IMR-90 (cell line): ENCODE measurements around the gene TUBA8. TPM values are rescaled to one million over a fixed set of nuclear protein-coding genes. Genes with fewer than 3 reads are reported as not detected.

ENCODE experiments used
- ATAC-seq: fragments of 200-7000 bp; cut with Tn5 transposase; 2 replicates; pipeline ENCODE4 v1.9.1; 2020; ENCODE audit warnings: low read depth, mild to moderate bottlenecking, moderate library complexity
- BruUV-seq: library from RNA; stranded (reverse); fragments of 400-500 nt; replicated peaks from 2 replicates; lab custom pipeline; 2021; lab: Mats Ljungman, UMichigan
- CTCF ChIA-PET: fragments of 300-600 bp; formaldehyde crosslinking; extraction: SDS; loops from one replicate; lab custom pipeline; 2021; ENCODE audit warnings: antibody characterized with exemption; lab: Yijun Ruan, JAX
- POLR2A ChIA-PET: fragments of 300-600 bp; sonication (Branson Sonifier 250); formaldehyde crosslinking; loops from one replicate; lab custom pipeline; 2022; ENCODE audit warnings: antibody characterized with exemption; ENCODE audit not compliant: unreplicated experiment; lab: Charles Lee
- DNase-seq: peaks from one replicate; pipeline ENCODE4 v3.0.0; 2013
- H2AFZ ChIP-seq: replicated peaks from 2 replicates; pipeline ENCODE3; 2013; ENCODE audit warnings: low read length, mild to moderate bottlenecking; ENCODE audit not compliant: poor library complexity
- H2AK5ac ChIP-seq: 2 replicates; pipeline ENCODE4 v1.6.1; 2013; ENCODE audit warnings: low read depth, low read length, inconsistent platforms
- H2AK9ac ChIP-seq: replicated peaks from 2 replicates; pipeline ENCODE3; 2013; ENCODE audit warnings: mild to moderate bottlenecking, low read depth, low read length, moderate library complexity; ENCODE audit not compliant: poor library complexity
- H2BK120ac ChIP-seq: 2 replicates; pipeline ENCODE4 v1.6.1; 2013; ENCODE audit warnings: low read depth, low read length, inconsistent platforms
- H2BK15ac ChIP-seq: 3 replicates; pipeline ENCODE4 v1.6.1; 2013; ENCODE audit warnings: low read depth, low read length, inconsistent platforms
- H2BK20ac ChIP-seq: 2 replicates; pipeline ENCODE4 v1.6.1; 2013; ENCODE audit warnings: low read depth, mild to moderate bottlenecking, inconsistent platforms, low read length, moderate library complexity
- H2BK5ac ChIP-seq: 2 replicates; pipeline ENCODE4 v1.6.1; 2013; ENCODE audit warnings: mild to moderate bottlenecking, low read depth, low read length, inconsistent platforms; ENCODE audit not compliant: poor library complexity, severe bottlenecking
- H3K14ac ChIP-seq: replicated peaks from 2 replicates; pipeline ENCODE4 v1.6.1; 2013; ENCODE audit warnings: low read depth, low read length, inconsistent platforms
- H3K18ac ChIP-seq: 2 replicates; pipeline ENCODE4 v1.6.1; 2013; ENCODE audit warnings: low read depth, low read length, control low read depth
- H3K23ac ChIP-seq: 2 replicates; pipeline ENCODE4 v1.6.1; 2013; ENCODE audit warnings: low read depth, low read length, inconsistent platforms
- H3K27ac ChIP-seq: 2 replicates; pipeline ENCODE4 v1.5.1; 2013; ENCODE audit warnings: mild to moderate bottlenecking, control low read depth, low read length; ENCODE audit not compliant: insufficient read depth
- H3K27me3 ChIP-seq: 2 replicates; pipeline ENCODE4 v1.6.1; 2013; ENCODE audit warnings: low read length; ENCODE audit not compliant: control insufficient read depth, insufficient read depth
- H3K36me3 ChIP-seq: 2 replicates; pipeline ENCODE4 v1.6.1; 2013; ENCODE audit warnings: low read length, mixed read lengths; ENCODE audit not compliant: control insufficient read depth, insufficient read depth
- H3K4ac ChIP-seq: 2 replicates; pipeline ENCODE4 v1.6.1; 2013; ENCODE audit warnings: low read depth, low read length, inconsistent platforms
- H3K4me1 ChIP-seq: 2 replicates; pipeline ENCODE4 v1.6.1; 2013; ENCODE audit warnings: low read length, mixed read lengths; ENCODE audit not compliant: control insufficient read depth, insufficient read depth
- H3K4me2 ChIP-seq: 2 replicates; pipeline ENCODE4 v1.6.1; 2013; ENCODE audit warnings: low read depth, mild to moderate bottlenecking, control low read depth, low read length, moderate library complexity
- H3K4me3 ChIP-seq: 2 replicates; pipeline ENCODE4 v1.5.1; 2013; ENCODE audit warnings: low read depth, mild to moderate bottlenecking, control low read depth, low read length, moderate library complexity; ENCODE audit not compliant: insufficient read depth
- H3K56ac ChIP-seq: 2 replicates; pipeline ENCODE4 v1.6.1; 2013; ENCODE audit warnings: low read length, inconsistent platforms; ENCODE audit not compliant: insufficient read depth; ENCODE audit errors: extremely low read depth
- H3K79me1 ChIP-seq, 2 experiments: 2 replicates each; pipeline ENCODE4 v1.6.1; 2013; ENCODE audit warnings: low read length in 2 of 2, inconsistent platforms in 1 of 2, low read depth in 1 of 2
- H3K9ac ChIP-seq: 2 replicates; pipeline ENCODE4 v1.6.1; 2013; ENCODE audit warnings: low read depth, low read length, control low read depth
- H3K9me1 ChIP-seq: 2 replicates; pipeline ENCODE4 v1.6.1; 2013; ENCODE audit warnings: low read length, inconsistent platforms; ENCODE audit not compliant: insufficient read depth
- H3K9me3 ChIP-seq: 2 replicates; pipeline ENCODE4 v1.6.1; 2013; ENCODE audit warnings: low read length; ENCODE audit not compliant: control insufficient read depth, insufficient read depth
- H4K20me1 ChIP-seq: 2 replicates; pipeline ENCODE4 v1.6.1; 2013; ENCODE audit warnings: low read length, inconsistent platforms; ENCODE audit not compliant: insufficient read depth
- H4K5ac ChIP-seq: 2 replicates; pipeline ENCODE4 v1.6.1; 2013; ENCODE audit warnings: mild to moderate bottlenecking, low read depth, low read length, control low read depth
- H4K8ac ChIP-seq, 2 experiments: 2 replicates each; pipeline ENCODE4 v1.6.1; 2013; ENCODE audit warnings: low read depth in 2 of 2, low read length in 2 of 2, control low read depth in 1 of 2, inconsistent platforms in 1 of 2
- H4K91ac ChIP-seq: 2 replicates; pipeline ENCODE4 v1.6.1; 2013; ENCODE audit warnings: low read depth, low read length, inconsistent platforms; ENCODE audit not compliant: insufficient read depth
- BHLHE40 ChIP-seq: fragments of 150-350 bp; IDR thresholded peaks from 2 replicates; pipeline ENCODE4 v1.6.1; 2016; ENCODE audit warnings: mild to moderate bottlenecking, low read depth, low read length
- POLR2A ChIP-seq: IDR thresholded peaks from 2 replicates; pipeline ENCODE4 v1.6.1; 2012; ENCODE audit warnings: mild to moderate bottlenecking, low read depth, low read length
- RAD21 ChIP-seq: IDR thresholded peaks from 2 replicates; pipeline ENCODE4 v1.6.1; 2012; ENCODE audit warnings: low read length, improper control_type of control experiment
- SMC3 ChIP-seq: fragments of 150-350 bp; IDR thresholded peaks from 2 replicates; pipeline ENCODE4 v1.6.1; 2016; ENCODE audit warnings: low read depth, mild to moderate bottlenecking, antibody characterized with exemption, low read length, moderate library complexity
- WGBS, 2 experiments: methylation state at CpG; one replicate each; pipeline versions ENCODE4 v1.1.5 to v1.1.7; 2013; ENCODE audit warnings: missing lambda C conversion rate in 2 of 2; ENCODE audit not compliant: insufficient read length in 1 of 2; ENCODE audit errors: extremely low coverage in 2 of 2; 5-methylcytosine and 5-hydroxymethylcytosine counted together
- dilution Hi-C: fragments of 300-500 bp; cut with HindIII; formaldehyde crosslinking; loops from one replicate; pipeline ENCODE4 v1.14.3; 2018; ENCODE audit warnings: low sequenced_read_pairs; ENCODE audit not compliant: unreplicated experiment
- in situ Hi-C: fragments of 300-500 bp; cut with MboI; formaldehyde crosslinking; loops from 3 replicates; pipeline ENCODE4 v1.14.3; 2019; ENCODE audit warnings: low sequenced_read_pairs, inconsistent platforms, mixed read lengths
- intact Hi-C: fragments of 100-400 bp; cut with micrococcal nuclease; formaldehyde crosslinking; loops from 2 replicates; pipeline ENCODE4 v1.10.0; 2022
- polyA plus RNA-seq, 3 experiments: library from polyadenylated mRNA; depleted of rRNA; stranded (reverse); fragments of >200 nt; gene quantifications; 2 replicates each; pipeline ENCODE4 v1.2.3, GENCODE V29; 2012; ENCODE audit warnings: low replicate concordance in 1 of 3
- total RNA-seq: library from RNA; depleted of rRNA; stranded (reverse); fragments of >200 nt; gene quantifications from 2 replicates; pipeline ENCODE4 v1.2.3, GENCODE V29; 2012
- TF ChIP-seq, protein P1 (sequence below): fragments of 150-350 bp; IDR thresholded peaks from 2 replicates; pipeline ENCODE4 v1.6.1; 2017; ENCODE audit warnings: mild to moderate bottlenecking, antibody characterized with exemption, low read length, low read depth
- TF ChIP-seq, protein P2 (sequence below): conservative IDR thresholded peaks from 2 replicates; pipeline ENCODE4 v1.5.1; 2012; ENCODE audit warnings: mild to moderate bottlenecking, low read depth, low read length, improper control_type of control experiment

Gene TUBA8
- total and polyA plus RNA-seq, 2 of the 4 experiments (the other 2 are of a cell fraction), result 1.4 to 2.2 TPM

DNA sequence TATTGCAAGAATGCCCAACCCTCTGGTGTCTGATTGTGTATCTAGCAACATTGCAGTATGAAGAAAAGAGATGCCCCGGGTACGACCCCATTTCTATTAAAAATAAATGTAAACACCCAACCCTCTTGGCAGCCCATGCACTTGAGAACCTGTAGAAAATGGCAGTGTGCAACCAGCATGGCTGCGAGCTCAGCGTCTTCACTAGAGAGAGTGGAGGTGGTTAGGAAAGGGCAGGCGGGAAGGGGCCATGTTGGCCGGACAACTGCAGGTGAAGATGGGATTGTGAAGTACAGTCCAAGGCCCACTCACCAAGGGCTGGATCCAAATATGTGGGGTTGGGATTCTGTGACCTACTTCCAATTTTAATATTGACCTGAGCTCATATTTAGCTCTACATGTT lies 16.9 kb upstream of the TUBA8 start:
- H3K18ac ChIP-seq, result no peak overlapping the region
- no TSS peak for BruUV-seq
- H2AK9ac ChIP-seq, result no peak overlapping the region
- no peak overlapping the region for H4K8ac ChIP-seq
- H2BK15ac ChIP-seq, result no peak overlapping the region
- H2BK5ac ChIP-seq, result no peak overlapping the region
- H4K91ac ChIP-seq, result no peak overlapping the region
- no peak overlapping the region for H3K4me3 ChIP-seq
- ATAC-seq (no peak), DNase-seq (no peak)
- H2AK5ac ChIP-seq, result no peak overlapping the region
- H3K9me3 ChIP-seq, result no peaks in the 10 kb centered on the region
- no peak overlapping the region for H2AFZ ChIP-seq
- in situ Hi-C loops (no loop called here), dilution Hi-C loops (no loop called here), intact Hi-C loops (loop anchor here (2.0 to 5.0 kb wide), 2 partner anchors 54 to 63 kb away; no protein-coding TSS in a partner anchor)
- no peak overlapping the region for H3K9ac ChIP-seq
- ChIA-PET CTCF (interaction anchor here (0.7 kb wide), 1 partner anchor 20 kb away, joined by 4 read pairs; no protein-coding TSS in a partner anchor), POLR2A (no interaction called here)
- H3K23ac ChIP-seq, result no peak overlapping the region
- H3K4me2 ChIP-seq, result no peak overlapping the region
- H3K14ac ChIP-seq, result no peak overlapping the region
- no peaks in the 10 kb centered on the region for H3K27me3 ChIP-seq
- H3K4me1 ChIP-seq, result peaks cover 7% of the 10 kb centered on the region; the same call in 1 of the 2 replicates
- peaks cover 4 to 17% of the 10 kb centered on the region in 2 experiments for H3K79me1 ChIP-seq
- H3K27ac ChIP-seq, result no peak overlapping the region
- WGBS, 2 experiments, result 90% methylated on average over 2 of the region's 6 CpGs; no CpG with 5 or more reads in 1 of the 2 experiments
- no peak overlapping the region for H2BK120ac ChIP-seq
- no peak overlapping the region for H3K4ac ChIP-seq
- H4K5ac ChIP-seq, result no peak overlapping the region
- peaks cover 12% of the 10 kb centered on the region for H3K36me3 ChIP-seq
- H3K9me1 ChIP-seq, result no peaks in the 10 kb centered on the region; the same call in 1 of the 2 replicates
- H3K56ac ChIP-seq, result no peak overlapping the region
- H2BK20ac ChIP-seq, result no peak overlapping the region
- no peak for TF ChIP-seq POLR2A
- TF ChIP-seq, protein P1, sequence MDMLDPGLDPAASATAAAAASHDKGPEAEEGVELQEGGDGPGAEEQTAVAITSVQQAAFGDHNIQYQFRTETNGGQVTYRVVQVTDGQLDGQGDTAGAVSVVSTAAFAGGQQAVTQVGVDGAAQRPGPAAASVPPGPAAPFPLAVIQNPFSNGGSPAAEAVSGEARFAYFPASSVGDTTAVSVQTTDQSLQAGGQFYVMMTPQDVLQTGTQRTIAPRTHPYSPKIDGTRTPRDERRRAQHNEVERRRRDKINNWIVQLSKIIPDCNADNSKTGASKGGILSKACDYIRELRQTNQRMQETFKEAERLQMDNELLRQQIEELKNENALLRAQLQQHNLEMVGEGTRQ, result no peak
- TF ChIP-seq, protein P2, sequence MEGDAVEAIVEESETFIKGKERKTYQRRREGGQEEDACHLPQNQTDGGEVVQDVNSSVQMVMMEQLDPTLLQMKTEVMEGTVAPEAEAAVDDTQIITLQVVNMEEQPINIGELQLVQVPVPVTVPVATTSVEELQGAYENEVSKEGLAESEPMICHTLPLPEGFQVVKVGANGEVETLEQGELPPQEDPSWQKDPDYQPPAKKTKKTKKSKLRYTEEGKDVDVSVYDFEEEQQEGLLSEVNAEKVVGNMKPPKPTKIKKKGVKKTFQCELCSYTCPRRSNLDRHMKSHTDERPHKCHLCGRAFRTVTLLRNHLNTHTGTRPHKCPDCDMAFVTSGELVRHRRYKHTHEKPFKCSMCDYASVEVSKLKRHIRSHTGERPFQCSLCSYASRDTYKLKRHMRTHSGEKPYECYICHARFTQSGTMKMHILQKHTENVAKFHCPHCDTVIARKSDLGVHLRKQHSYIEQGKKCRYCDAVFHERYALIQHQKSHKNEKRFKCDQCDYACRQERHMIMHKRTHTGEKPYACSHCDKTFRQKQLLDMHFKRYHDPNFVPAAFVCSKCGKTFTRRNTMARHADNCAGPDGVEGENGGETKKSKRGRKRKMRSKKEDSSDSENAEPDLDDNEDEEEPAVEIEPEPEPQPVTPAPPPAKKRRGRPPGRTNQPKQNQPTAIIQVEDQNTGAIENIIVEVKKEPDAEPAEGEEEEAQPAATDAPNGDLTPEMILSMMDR, result no peak
- no peak for TF ChIP-seq BHLHE40
- TF ChIP-seq SMC3, result no peak
- no peak for TF ChIP-seq RAD21
- no peaks in the 10 kb centered on the region for H4K20me1 ChIP-seq
